Hematopoietic multipotent progenitor cell treated with erythropoietin and hydrocortisone succinate and interleukin-3 and kit ligand, for 8 days (in vitro differentiated cells): ENCODE measurements around the gene NOD2.

Source experiments
- DNase-seq: peaks from one replicate; pipeline ENCODE4 v3.0.0-alpha.2; 2015

The NOD2 gene

DNA sequence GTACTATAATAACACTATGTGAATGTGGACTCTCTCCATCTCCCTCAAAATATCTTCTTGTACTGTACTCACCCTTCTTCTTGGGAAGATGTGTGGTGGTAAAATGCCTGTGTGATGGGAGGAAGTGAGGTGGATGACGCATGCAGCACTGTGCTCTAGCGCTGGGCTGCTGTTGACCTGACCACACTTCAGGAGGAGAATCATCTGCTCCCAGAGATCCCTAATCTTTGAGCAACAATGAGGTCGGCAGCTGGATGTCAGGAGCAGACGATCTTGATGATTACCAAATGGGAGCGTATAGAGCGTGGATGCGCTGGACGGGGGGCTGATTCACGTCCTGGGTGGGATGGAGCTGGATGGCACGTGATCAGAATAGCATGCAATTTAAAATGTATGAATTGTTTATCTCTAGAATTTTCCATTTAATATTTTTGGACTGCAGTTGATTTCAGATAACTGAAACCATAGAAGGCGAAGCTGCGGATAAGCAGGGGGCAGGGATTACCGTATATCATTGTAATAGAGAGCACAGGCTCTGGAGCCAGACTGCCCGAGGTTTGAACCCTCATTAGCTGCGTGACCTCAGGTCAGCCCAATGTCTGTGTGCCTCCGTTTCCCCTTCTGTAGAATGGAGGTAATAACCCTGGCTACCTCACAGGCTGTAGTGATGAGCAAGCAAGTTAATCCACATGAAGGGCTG, 24.8 kb downstream of the NOD2 start:
- no peak for DNase-seq

DNA sequence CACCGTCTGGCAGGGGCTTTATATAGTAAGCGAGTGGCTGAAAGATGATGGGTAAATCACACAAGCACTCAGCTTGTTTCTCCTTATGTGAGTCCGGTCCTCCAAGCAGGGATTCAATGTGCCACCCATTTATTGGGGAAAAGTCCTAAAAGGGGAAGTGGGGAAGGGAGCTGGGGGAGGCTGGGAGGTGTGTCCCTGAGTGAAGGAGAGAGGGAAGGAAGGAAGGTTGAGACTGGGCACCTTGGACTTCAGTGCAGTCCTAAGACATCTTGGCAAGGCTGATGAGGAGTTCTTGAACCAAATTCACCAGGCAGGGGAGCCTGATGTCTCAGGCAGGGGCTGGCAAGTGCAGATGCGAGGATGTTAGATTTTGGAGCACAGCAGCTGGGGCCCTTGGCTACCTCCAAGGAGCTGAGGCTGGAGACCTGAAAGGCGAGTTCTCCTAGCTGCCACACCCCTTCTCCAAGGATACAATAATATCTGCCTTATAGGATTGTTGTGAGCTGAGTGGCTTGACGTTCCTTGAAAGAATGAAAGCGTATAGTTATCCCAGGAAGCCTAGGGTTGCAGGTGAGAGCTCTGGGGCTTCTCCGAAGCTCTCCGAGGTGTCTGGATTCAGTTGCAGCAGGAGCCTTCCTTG, 25.5 kb downstream of the NOD2 start:
- no peak for DNase-seq

DNA sequence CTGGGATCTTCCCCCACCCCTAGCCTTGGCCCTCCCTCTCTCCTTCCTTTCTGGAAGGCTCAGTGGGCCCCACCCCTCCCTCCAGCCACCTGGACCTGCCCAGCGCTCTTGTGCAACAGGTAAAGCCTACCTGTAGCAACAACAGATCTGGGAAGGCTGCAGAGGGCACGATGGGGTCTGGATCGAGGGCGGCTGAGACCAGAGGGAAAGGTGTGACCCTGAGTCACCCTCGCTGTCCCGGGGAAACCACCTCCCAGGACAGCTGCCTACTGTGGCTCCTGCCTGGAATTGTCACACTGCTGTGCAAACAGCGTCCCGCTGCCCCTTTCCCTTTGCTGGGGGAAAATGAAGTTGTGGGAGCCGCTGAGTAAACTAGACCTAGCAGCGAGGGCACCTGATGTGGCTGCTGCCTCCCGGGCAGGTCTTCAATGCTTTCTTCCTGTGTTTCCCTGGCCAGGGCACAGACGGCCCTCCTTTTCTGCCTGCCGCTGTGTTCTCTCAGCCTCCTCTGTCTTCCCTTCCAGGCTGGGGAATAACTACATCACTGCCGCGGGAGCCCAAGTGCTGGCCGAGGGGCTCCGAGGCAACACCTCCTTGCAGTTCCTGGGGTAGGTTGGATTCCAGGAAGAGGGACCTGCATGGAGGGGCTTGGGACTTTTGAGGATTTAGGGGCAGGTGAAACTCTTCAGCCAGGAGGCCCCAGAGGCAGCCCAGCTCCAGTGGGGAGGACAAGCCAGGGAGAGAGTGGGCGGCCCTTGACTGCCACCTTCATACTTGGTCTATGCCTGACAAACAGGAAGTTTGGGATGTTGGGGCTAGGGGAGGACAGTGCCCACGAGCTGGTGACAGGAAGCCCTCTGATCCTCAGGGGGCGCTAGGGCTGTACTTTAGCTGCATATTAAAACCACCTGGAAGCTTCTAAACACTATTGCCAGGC, 26.3 kb downstream of the NOD2 start:
- no peak for DNase-seq

DNA sequence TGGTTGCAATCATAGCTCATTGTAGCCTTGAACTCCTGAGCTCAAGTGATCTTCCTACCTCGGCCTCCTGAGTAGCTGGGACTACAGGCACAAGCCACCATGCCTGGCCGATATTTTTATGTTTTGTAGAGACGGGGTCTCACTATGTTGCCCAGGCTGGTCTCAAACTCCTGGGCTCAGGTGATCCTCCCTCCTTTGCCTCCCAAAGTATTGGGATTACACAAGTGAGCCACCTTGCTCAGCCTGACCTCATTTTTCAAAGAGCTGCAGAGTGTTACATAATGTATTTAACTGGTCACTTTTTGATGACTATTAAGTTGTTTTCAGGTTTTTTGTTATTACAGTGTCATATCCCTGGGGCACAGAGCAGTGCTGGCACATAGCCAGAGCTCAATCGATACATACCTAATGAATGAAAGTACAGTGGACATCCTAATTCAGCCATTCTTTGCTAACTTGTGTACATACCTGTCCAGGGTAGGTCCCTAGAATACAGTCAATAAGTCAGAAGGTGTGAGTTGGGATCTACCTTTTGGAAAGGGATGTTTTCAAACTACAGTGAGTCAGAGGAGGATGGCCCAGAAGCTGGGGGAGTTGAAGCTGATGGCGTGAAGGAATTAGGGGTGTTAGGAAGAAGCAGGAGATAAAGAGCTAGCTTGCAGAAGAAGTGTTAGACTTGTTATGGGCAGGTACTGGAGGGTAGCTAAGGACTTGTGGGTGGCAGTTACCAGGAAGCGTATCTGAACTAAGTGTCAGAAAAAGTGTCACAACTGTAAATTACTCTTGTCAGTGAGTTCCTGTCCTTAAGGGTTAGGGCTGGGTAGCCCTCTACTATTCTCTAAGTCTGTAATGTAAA, 28.4 kb downstream of the NOD2 start:
- DNase-seq = no peak

DNA sequence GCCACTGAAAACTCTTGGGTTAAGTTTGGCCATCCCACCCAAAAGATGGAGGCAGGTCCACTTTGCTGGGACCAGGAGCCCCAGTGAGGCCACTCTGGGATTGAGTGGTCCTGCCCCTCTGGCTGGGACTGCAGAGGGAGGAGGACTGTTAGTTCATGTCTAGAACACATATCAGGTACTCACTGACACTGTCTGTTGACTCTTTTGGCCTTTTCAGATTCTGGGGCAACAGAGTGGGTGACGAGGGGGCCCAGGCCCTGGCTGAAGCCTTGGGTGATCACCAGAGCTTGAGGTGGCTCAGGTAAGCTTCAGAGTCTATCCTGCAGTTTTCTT, 29.0 kb downstream of the NOD2 start:
- DNase-seq = no peak

DNA sequence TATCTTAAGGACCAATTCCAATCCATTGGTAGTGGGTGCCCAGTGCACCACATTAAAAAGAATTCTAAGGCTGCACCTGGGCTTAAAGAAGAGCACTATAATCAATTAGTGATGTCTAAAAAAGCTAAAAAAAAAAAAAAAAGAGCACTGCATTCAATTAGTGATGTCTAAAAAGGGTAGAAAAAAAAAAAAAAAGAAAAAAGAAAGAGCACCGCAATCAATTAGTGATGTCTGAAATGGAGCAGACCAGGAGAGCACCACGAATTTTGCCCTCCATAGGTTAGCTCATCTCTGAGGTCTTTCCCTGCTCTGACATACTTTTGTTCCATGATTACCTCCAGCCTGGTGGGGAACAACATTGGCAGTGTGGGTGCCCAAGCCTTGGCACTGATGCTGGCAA, 29.6 kb downstream of the NOD2 start:
- DNase-seq = no peak

DNA sequence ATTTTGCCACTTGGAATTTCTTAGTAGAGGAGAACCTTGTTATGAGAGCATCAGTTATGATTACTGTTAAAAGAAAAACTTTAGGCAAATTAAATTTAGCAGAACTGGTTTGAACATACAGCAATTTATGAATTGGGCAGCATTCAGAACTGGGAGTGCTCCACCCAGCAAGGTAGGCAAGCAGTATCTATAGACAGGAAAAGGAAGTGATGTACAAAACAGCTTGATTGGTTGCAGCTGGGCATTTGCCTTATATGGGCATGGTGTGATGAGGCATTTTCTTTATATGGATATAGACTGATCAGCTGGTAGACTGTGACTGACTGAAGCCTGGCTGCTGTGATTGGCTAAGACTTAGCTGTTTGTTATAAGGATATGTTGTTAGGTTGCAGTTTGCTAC, 30.9 kb downstream of the NOD2 start:
- DNase-seq = no peak

DNA sequence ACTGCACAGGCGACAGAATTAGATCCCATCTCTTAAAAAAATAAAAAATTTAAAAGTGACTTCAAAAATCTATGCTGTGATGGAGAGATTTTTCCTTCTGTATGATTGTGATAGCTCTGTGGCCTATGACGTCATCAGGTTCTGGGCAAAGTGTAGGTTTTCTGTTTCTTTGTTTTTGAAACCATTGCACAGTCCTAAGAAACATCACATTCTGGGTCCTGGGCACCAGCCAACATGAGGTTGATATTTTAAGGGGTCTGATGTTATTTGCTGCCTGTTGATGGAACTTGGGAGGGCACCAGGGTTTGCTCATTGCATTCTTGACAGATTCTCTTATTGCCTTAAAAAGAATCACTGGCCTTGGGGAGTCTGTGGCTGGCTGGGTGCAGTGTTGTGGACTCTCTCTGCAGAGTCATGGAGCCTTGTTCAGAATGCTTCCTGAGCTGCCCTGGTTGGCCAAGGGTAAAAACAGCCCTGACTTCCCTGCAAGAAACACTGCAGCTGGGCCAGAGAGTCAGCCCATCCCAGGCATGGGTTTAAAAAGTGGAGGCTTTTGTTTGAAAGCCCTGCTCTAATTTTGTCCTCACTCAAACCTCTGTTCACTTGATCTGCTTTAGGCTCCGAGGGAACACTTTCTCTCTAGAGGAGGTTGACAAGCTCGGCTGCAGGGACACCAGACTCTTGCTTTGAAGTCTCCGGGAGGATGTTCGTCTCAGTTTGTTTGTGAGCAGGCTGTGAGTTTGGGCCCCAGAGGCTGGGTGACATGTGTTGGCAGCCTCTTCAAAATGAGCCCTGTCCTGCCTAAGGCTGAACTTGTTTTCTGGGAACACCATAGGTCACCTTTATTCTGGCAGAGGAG, 38.0 kb downstream of the NOD2 start:
- DNase-seq = no peak

DNA sequence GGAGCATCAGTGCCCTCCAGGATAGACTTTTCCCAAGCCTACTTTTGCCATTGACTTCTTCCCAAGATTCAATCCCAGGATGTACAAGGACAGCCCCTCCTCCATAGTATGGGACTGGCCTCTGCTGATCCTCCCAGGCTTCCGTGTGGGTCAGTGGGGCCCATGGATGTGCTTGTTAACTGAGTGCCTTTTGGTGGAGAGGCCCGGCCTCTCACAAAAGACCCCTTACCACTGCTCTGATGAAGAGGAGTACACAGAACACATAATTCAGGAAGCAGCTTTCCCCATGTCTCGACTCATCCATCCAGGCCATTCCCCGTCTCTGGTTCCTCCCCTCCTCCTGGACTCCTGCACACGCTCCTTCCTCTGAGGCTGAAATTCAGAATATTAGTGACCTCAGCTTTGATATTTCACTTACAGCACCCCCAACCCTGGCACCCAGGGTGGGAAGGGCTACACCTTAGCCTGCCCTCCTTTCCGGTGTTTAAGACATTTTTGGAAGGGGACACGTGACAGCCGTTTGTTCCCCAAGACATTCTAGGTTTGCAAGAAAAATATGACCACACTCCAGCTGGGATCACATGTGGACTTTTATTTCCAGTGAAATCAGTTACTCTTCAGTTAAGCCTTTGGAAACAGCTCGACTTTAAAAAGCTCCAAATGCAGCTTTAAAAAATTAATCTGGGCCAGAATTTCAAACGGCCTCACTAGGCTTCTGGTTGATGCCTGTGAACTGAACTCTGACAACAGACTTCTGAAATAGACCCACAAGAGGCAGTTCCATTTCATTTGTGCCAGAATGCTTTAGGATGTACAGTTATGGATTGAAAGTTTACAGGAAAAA, 38.8 kb downstream of the NOD2 start:
- no peak for DNase-seq

DNA sequence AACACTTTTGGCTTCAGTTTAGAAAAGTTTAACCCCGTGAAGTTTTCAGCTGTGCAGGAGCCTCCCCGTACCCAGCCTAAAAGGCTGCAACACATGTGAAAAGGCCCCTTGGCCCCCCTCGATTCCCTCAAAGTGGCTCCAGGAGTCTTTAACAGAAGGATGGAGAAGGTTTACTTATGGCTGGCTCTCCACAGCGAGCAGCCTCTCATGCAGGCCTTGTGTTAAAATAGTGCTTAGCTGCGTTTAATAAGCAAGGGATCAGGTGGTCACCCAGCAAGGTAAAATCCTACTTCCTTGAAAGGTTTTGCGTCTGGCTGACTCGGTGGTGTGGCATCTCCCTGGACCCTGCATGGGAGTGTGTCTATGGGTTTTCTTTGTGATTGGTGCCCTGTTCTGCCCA, 40.1 kb downstream of the NOD2 start:
- no peak for DNase-seq

DNA sequence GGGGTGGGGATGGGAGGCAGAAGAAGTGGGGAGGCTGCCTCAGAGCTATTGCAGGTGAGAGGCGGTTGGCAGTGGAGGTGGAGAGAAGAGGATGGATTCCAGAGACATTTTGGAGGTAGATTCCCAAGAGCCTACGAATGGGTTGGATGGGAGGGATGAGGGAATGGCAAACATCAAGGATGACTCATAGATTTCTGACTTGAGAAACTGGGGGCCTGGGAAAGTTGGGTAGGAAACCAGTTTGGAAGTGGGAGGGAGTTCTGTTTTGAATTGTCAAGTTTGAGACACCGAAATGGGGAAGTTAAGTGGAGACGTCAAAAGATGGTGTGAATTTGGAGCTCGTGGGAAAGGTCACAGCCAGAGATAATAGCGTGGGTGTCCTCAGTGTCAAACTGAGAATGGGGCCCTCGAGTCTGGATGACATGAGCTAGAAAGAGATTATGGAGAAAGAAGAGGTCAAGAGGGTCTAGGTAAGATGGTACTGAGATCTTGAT, 42.3 kb downstream of the NOD2 start:
- DNase-seq = no peak

DNA sequence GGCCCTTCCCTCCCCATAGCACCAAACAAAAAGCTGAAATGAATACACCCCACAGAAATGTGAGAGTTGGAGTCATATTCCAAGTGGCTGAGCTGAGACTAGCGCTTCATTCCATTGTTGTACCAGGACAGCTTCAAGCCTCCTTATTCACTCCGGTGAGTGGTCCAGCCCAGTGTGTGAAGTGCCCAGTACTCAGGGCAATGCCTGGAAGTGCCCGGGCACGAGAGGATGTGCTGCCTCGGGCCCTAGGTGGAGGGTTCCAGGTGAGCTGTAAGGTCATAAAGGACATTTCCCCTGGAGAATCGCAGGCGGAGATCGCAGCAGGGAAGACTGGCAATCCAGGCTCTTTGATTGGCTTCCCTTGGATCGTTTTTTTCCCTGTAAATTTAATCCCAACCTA, 43.0 kb downstream of the NOD2 start:
- DNase-seq = no peak

DNA sequence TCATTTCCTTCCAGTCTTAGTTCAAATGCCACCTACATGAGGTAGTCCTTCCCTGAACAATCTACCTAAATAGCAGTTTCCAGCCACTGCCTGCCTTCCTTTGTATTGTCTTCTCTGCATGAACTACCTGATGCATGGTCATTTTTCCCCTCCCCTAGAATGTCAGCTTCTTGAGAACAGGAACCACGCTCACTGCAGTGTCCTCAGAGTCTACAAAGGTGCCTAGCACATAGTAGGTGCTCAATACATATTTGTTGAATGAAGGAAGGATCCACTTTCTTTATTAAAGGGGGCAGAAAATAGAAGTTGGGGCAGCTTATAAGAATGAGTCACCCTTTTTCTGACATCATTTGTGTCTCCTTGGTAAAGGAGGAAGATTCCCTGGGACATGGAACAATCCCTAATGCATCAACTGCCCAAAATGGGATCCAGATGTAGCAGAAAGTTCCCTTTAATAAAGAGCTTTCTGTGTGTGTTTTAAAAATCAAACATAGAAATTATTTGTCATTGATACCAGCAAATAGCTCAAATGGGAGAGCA, 44.1 kb downstream of the NOD2 start:
- no peak for DNase-seq

DNA sequence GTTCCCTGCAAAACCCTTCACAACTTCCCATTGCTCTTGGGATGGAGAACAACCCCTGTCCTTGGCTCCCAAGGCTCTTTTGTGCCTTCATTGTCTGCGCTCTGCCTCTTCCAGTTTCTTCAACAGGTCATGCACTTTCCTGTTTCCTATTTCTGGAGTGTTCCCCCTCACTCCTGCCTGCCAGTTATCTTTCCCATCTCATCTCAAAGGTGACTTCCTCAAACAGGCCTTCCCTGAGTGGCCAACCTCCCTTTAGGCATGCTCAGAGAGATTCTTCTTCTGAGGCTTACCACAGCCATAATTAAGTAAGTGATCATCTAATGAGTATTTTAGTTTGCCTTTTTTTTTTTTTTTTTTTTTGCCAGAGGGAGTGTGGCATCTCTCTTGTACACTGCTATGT, 45.6 kb downstream of the NOD2 start:
- no peak for DNase-seq

DNA sequence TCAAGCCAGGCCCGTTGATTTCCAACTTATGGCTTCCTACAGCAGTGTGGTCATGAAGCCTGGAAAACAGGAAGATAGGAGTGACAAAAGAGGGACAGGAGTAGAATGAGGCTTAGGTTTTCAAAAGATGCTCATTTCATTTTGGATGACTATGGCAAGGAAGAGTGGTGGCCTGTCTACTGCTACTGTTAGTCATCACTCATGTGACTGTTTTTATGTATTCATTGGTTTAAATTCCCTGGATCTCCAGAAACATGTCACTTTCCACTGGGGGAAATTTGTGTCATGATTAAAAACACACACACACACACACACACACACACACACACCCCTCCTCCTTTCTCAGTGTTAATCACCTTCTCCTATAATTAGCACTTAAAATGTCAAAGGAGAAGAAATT, 47.3 kb downstream of the NOD2 start:
- DNase-seq = no peak

DNA sequence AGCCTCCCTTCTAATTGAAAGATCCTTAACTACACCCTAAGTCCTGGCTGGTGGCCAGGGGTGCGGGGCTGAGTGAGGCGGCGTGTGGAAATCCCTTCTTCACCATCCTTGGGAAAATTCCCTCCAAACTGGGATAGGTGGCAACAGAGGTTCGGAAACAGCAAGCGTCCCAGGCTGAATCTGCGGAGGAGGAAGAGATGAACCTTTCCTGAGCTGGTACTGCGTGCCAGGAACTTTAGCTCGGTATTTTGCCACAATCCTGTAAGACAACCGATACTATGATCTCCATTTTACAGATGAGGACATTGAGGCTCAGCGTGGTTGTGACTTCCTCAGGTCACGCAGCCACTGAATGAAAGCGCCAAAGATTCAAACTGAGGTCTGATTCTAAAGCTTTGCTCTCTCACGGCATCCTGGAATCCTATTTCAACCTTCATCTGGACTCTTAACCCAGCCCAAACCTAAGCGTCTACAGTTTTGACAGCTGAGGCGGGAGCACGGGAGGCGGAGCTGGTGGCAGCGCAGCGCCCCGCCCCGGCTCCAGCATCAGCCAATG, 47.9 kb downstream of the NOD2 start:
- DNase-seq = no peak

DNA sequence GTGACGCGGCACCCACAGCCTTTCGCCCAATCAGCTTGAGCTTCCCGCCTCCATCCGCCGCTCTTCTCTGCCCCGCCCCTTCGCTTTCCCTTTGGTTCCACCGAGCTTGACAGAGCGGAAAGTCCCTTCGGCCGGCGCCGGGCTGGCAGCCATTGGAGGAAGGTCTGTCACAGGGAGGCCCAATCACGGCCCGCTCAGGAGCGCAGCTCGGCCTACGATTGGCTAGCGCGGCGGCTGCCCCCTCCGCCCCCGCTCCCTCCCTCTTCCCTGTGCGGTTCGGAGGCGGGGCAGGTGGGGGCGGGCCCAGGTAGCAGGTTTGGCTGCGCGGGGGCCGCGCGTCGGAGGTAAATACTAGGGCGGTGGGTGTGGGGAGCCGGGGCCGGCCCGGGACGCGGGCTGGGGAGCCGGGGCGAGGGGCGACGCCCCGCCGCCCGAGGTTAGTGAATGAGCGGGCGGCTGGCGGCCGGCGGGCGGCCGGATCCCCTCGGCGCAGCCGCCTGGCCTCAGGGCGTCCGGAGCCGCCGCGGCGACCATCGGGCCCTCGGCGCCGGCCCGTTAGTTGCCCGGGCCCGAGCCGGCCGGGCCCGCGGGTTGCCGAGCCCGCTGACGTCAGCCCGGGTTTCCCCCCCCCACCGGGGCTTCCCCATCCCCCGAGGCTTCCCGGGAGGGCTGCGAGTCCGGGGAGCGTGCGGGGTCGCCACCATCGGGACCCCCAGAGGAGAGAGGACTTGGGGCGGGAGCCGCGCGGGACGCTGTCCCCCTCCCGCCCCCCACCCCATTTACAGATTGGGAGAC, 48.6 kb downstream of the NOD2 start, which contains the start of gene CYLD:
Gene CYLD (plus strand): TSS at position 306 of the 795 bp plus-strand sequence. CDS start 7,613 bp downstream, outside the sequence.
- peak; percentile 99 for DNase-seq

DNA sequence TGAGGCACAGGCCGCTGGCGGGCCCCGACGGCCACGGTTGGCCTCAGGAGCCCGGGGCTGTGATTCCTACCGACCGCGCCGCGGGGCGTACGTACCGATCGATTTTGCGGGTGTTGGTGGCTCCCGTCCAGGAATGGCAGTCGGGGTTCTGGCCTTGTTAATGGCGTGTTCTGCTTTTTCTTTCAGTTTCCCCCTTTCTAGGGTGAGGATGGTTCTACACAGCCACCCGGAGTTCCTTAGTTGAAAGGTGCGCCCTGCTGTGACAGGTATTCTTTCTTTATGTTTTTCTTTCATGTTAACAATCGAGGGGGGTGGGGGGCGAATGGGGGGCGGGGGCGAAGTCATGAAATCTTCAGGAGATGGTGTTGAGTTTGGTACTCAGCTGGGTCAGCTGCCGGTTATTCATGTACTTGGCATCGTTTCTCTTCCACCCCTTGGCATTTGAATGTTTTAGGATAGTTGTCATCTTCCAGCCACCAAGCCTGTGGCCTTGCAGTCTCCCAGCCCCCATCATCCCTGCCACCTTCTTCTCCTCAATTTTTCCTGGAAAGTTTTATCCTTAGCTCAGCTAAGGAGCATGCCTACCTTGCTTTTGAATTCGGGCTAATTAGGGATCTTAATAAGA, 49.3 kb downstream of the NOD2 start:
- no peak for DNase-seq
